DMS153 (cell line): ENCODE data around the gene PPIF.
A peak's percentile ranks its signal among the peaks of the same experiment; 100 is the strongest.
"Not testable (repeated sequence)": the region's sequence is repeated elsewhere in the genome, so short reads cannot be mapped to it uniquely, and the experiment has no call there.

Experiments
- DNase-seq: peaks from one replicate; lab custom pipeline; 2025; lab: John Stamatoyannopoulos, UW

PPIF gene

GRCh38 chr10:79331709-79332108, 15.6 kb upstream of the PPIF start:
- DNase-seq, result no peak

- not testable (repeated sequence) for DNase-seq
These were observed 14.5 kb upstream of the PPIF start for GRCh38 chr10:79332610-79333315.

GRCh38 chr10:79333513-79333912, 13.8 kb upstream of the PPIF start:
- no peak for DNase-seq

- DNase-seq, result no peak
These were observed 12.7 kb upstream of the PPIF start for GRCh38 chr10:79334573-79334972.

- DNase-seq, result no peak
These were observed 12.2 kb upstream of the PPIF start for GRCh38 chr10:79335094-79335469.

GRCh38 chr10:79335470-79336235, 11.6 kb upstream of the PPIF start:
- DNase-seq, result no peak

GRCh38 chr10:79336276-79336675, 11.0 kb upstream of the PPIF start:
- DNase-seq, result no peak

- DNase-seq, result no peak
These were observed 10.5 kb upstream of the PPIF start for GRCh38 chr10:79336739-79337138.

- not testable (repeated sequence) for DNase-seq
These were observed 9.3 kb upstream of the PPIF start for GRCh38 chr10:79337783-79338469.

GRCh38 chr10:79339266-79339665, 8.0 kb upstream of the PPIF start:
- DNase-seq, result no peak

- DNase-seq, result no peak
These were observed 6.5 kb upstream of the PPIF start for GRCh38 chr10:79340646-79341244.

GRCh38 chr10:79342295-79342761, 4.9 kb upstream of the PPIF start:
- DNase-seq, result no peak

- no peak for DNase-seq
These were observed 4.3 kb upstream of the PPIF start for GRCh38 chr10:79342811-79343561.

GRCh38 chr10:79344502-79345195, 2.6 kb upstream of the PPIF start:
- peak; percentile 99 for DNase-seq

GRCh38 chr10:79345241-79346011, 1.8 kb upstream of the PPIF start:
- no peak for DNase-seq

GRCh38 chr10:79346012-79346340, 1.3 kb upstream of the PPIF start:
- no peak for DNase-seq

GRCh38 chr10:79346388-79347225, 662 bp upstream of the PPIF start:
- DNase-seq, result no peak

GRCh38 chr10:79347894-79348639, 798 bp downstream of the PPIF start:
- DNase-seq, result no peak

- no peak for DNase-seq
These were observed 1.3 kb downstream of the PPIF start for GRCh38 chr10:79348640-79348988.
